ENCODE results near the gene MAB21L1. TPM values are rescaled to one million over a fixed set of nuclear protein-coding genes. Genes with fewer than 3 reads are reported as not detected.

Gene MAB21L1
- total and polyA plus RNA-seq, 12 donors = 0.06 to 7.0 (median 2.3) TPM; not detected in 1

- no peak for DNase-seq
- no peak overlapping the region for H3K27ac ChIP-seq
- H3K4me3 ChIP-seq = no peak overlapping the region
- intact Hi-C loops (cut with DNase I) = no loop called here
- 74 to 81% (median 76%) methylated on average over 6 of the region's 6 CpGs for WGBS, 4 donors
- no peaks in the 10 kb centered on the region for H3K9me3 ChIP-seq (replicated peaks in 1 of 3)
- H3K27me3 ChIP-seq = no peaks in the 10 kb centered on the region
- no peak for TF ChIP-seq CTCF (IDR thresholded peaks at IDR 0.05)
- TF ChIP-seq POLR2A (IDR thresholded peaks at IDR 0.05) = no peak
- no peaks in the 10 kb centered on the region for H3K36me3 ChIP-seq (replicated peaks in 1 of 2)
- H3K4me1 ChIP-seq (replicated peaks in 1 of 2) = peaks cover 0 to 8% of the 10 kb centered on the region in 2 donors
These were observed 25.3 kb upstream of the MAB21L1 start for GRCh38 chr13:35501661-35502235.

- no peak for DNase-seq
- no peaks in the 10 kb centered on the region for H3K36me3 ChIP-seq (replicated peaks in 1 of 2)
- H3K27me3 ChIP-seq = no peaks in the 10 kb centered on the region
- no peak overlapping the region for H3K4me3 ChIP-seq
- intact Hi-C loops (cut with DNase I) = no loop called here
- 78 to 90% (median 85%) methylated on average over 2 of the region's 2 CpGs for WGBS, 4 donors
- H3K4me1 ChIP-seq (replicated peaks in 1 of 2) = peaks cover 0 to 8% of the 10 kb centered on the region in 2 donors
- no peaks in the 10 kb centered on the region for H3K9me3 ChIP-seq (replicated peaks in 1 of 3)
- TF ChIP-seq CTCF (IDR thresholded peaks at IDR 0.05) (no peak), POLR2A (IDR thresholded peaks at IDR 0.05) (no peak)
- H3K27ac ChIP-seq = no peak overlapping the region
These were observed 23.7 kb upstream of the MAB21L1 start for GRCh38 chr13:35500144-35500543.

- intact Hi-C loops (cut with DNase I) = no loop called here
- Histone ChIP-seq H3K4me1 (replicated peaks in 1 of 2) (peaks cover 0 to 8% of the 10 kb centered on the region in 2 donors), H3K27ac (no peak overlapping the region), H3K36me3 (replicated peaks in 1 of 2) (no peaks in the 10 kb centered on the region), H3K9me3 (replicated peaks in 1 of 3) (no peaks in the 10 kb centered on the region), H3K27me3 (no peaks in the 10 kb centered on the region), H3K4me3 (no peak overlapping the region)
- 63 to 71% (median 65%) methylated on average over 4 of the region's 4 CpGs for WGBS, 4 donors
- TF ChIP-seq CTCF (IDR thresholded peaks at IDR 0.05) (no peak), POLR2A (IDR thresholded peaks at IDR 0.05) (no peak)
- no peak for DNase-seq
These were observed 23.2 kb upstream of the MAB21L1 start for GRCh38 chr13:35499676-35500075.

- TF ChIP-seq CTCF (IDR thresholded peaks at IDR 0.05) = no peak
- TF ChIP-seq POLR2A (IDR thresholded peaks at IDR 0.05) = no peak
- intact Hi-C loops (cut with DNase I) = no loop called here
- 91 to 100% (median 95%) methylated on average over 2 of the region's 2 CpGs for WGBS, 4 donors
- H3K36me3 ChIP-seq (replicated peaks in 1 of 2) = no peaks in the 10 kb centered on the region
- no peak for DNase-seq
- H3K9me3 ChIP-seq (replicated peaks in 1 of 3) = no peaks in the 10 kb centered on the region
- no peak overlapping the region for H3K27ac ChIP-seq
- no peak overlapping the region for H3K4me3 ChIP-seq
- peaks cover 0 to 8% of the 10 kb centered on the region in 2 donors for H3K4me1 ChIP-seq (replicated peaks in 1 of 2)
- H3K27me3 ChIP-seq = no peaks in the 10 kb centered on the region
These were observed 22.7 kb upstream of the MAB21L1 start for GRCh38 chr13:35499196-35499662.

All from adrenal gland (tissue), 12 donors.